OCI-LY1 (cell line): ENCODE data around the gene OXCT2.

Experiments
- CTCF ChIP-seq: fragments of 200-600 bp; sonication (generic), shearing (Covaris generic); IDR thresholded peaks from 2 replicates; pipeline ENCODE4 v1.5.1; 2017; ENCODE audit warnings: mild to moderate bottlenecking, antibody characterized with exemption, low read length, moderate library complexity, mixed read lengths
- EZH2 ChIP-seq: fragments of 200-600 bp; sonication (generic), shearing (Covaris generic); IDR thresholded peaks from 2 replicates; pipeline ENCODE4 v1.8.0; 2017; ENCODE audit warnings: borderline replicate concordance, mixed run types, mild to moderate bottlenecking, antibody characterized with exemption, low read length, moderate library complexity, mixed read lengths

GRCh38 chr1:39757501-39757900 lies 13.6 kb downstream of the OXCT2 start:
- no peak for TF ChIP-seq CTCF
- no peak for TF ChIP-seq EZH2
